GM18519 (cell line): ENCODE data around the gene DDX43.
"Not testable (repeated sequence)": the region's sequence is repeated elsewhere in the genome, so short reads cannot be mapped to it uniquely, and the experiment has no call there.

Source experiments
- ATAC-seq: cut with Tn5 transposase; IDR thresholded peaks from one replicate; pipeline ENCODE4 v1.9.1; 2021; ENCODE audit warnings: mild to moderate bottlenecking, moderate library complexity; ENCODE audit not compliant: unreplicated experiment, low FRiP score

The DDX43 gene

GRCh38 chr6:73388433-73388799 lies 6.2 kb upstream of the DDX43 start:
- ATAC-seq = peak; percentile 15

GRCh38 chr6:73388800-73389512 lies 5.7 kb upstream of the DDX43 start:
- ATAC-seq = peak; percentile 61

- ATAC-seq = no peak
These were observed 4.8 kb upstream of the DDX43 start for GRCh38 chr6:73389854-73390253.

- no peak for ATAC-seq
These were observed 3.0 kb upstream of the DDX43 start for GRCh38 chr6:73391675-73392074.

GRCh38 chr6:73392188-73392587 lies 2.4 kb upstream of the DDX43 start:
- not testable (repeated sequence) for ATAC-seq

GRCh38 chr6:73393278-73393677 lies 1.4 kb upstream of the DDX43 start:
- ATAC-seq = no peak

GRCh38 chr6:73395875-73396274 lies 1.2 kb downstream of the DDX43 start:
- no peak for ATAC-seq

- ATAC-seq = no peak
These were observed 6.0 kb downstream of the DDX43 start for GRCh38 chr6:73400656-73401055.

GRCh38 chr6:73409395-73409794 lies 14.8 kb downstream of the DDX43 start:
- no peak for ATAC-seq

- no peak for ATAC-seq
These were observed 18.5 kb downstream of the DDX43 start for GRCh38 chr6:73413102-73413501.

GRCh38 chr6:73418081-73418741 lies 23.6 kb downstream of the DDX43 start:
- no peak for ATAC-seq

GRCh38 chr6:73421534-73421933 lies 26.9 kb downstream of the DDX43 start:
- ATAC-seq = no peak

- ATAC-seq = no peak
These were observed 40.6 kb downstream of the DDX43 start for GRCh38 chr6:73435236-73435635.

- no peak for ATAC-seq
These were observed 48.9 kb downstream of the DDX43 start for GRCh38 chr6:73443555-73443954.

GRCh38 chr6:73451223-73452106 lies 56.8 kb downstream of the DDX43 start:
- ATAC-seq = peak; percentile 44

GRCh38 chr6:73452107-73452461 lies 57.5 kb downstream of the DDX43 start, which contains the start of gene CGAS:
Gene CGAS (minus strand): TSS chr6:73452297. CDS start chr6:73452181, 116 bp downstream.
- ATAC-seq = peak; percentile 50

GRCh38 chr6:73455865-73456629 lies 61.4 kb downstream of the DDX43 start:
- ATAC-seq = no peak

- not testable (repeated sequence) for ATAC-seq
These were observed 64.8 kb downstream of the DDX43 start for GRCh38 chr6:73459474-73459873.

- no peak for ATAC-seq
These were observed 65.4 kb downstream of the DDX43 start for GRCh38 chr6:73460056-73460455.

- ATAC-seq = peak; percentile 95
These were observed 67.1 kb downstream of the DDX43 start, which contains the start of gene MTO1 for GRCh38 chr6:73461537-73462350. Gene MTO1 (plus strand): TSS chr6:73461737. CDS start chr6:73461855, 118 bp downstream.
